Measurements from ENCODE around the gene ZC3H12A. TPM values are rescaled to one million over a fixed set of nuclear protein-coding genes. Genes with fewer than 3 reads are reported as not detected.

ZC3H12A gene
- total and polyA plus RNA-seq, 2 experiments from 2014 or later: 9.0 to 9.3 TPM

DNA sequence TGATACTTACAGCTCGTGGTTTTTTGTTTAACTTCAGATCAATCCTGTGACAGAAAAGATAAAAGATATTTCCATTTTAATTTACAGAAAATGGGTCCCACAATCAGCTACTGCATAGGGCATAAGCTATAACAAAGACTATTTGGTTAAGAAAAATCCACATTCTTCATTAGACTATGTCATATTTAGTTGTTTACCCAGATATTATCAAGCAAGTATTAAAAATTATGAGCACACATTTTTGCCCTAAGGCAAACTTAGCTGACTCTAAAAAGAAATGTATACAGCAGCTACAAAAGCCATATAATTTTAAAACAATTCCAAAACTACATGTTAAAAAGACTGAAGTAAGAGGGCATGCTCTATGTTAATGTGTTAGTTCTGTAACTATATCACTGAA lies 21.5 kb downstream of the ZC3H12A start:
- no peaks in the 10 kb centered on the region for H4K20me1 ChIP-seq (replicated peaks; ENCODE audit: insufficient read depth)
- H3K9me3 Mint-ChIP-seq: no peaks in the 10 kb centered on the region
- no peaks in the 10 kb centered on the region for H3K79me2 ChIP-seq (replicated peaks; ENCODE audit: insufficient read depth)
- no peaks in the 10 kb centered on the region for H3F3A ChIP-seq (replicated peaks; ENCODE audit: low read depth)
- peaks cover 24% of the 10 kb centered on the region for H3K36me3 Mint-ChIP-seq (ENCODE audit: low read depth)
- no peaks in the 10 kb centered on the region for H3K4me1 ChIP-seq (ENCODE audit: insufficient read depth)
- no peak overlapping the region for H3K27ac Mint-ChIP-seq
- H3K36me3 ChIP-seq (ENCODE audit: insufficient read depth): peaks cover 6% of the 10 kb centered on the region
- no peak for DNase-seq (ENCODE audit: low spot score)
- H3K27me3 Mint-ChIP-seq (ENCODE audit: insufficient read depth, low read depth, poor library complexity): peaks cover 4% of the 10 kb centered on the region
- H3K27me3 ChIP-seq (ENCODE audit: insufficient read depth): no peaks in the 10 kb centered on the region
- no peak overlapping the region for H3K27ac ChIP-seq (ENCODE audit: low read depth)
- no peak overlapping the region for H2AFZ ChIP-seq
- H3K4me1 Mint-ChIP-seq: no peaks in the 10 kb centered on the region
- H3K4me2 ChIP-seq: no peak overlapping the region
- TF ChIP-seq EZH2 (IDR thresholded peaks at IDR 0.05; ENCODE audit: low read depth, unreplicated experiment) (no peak), ZNF114 (CRISPR knock-in tag; IDR thresholded peaks at IDR 0.05) (no peak), STAT1 (IDR thresholded peaks at IDR 0.05; ENCODE audit: unreplicated experiment) (no peak), CTCF (conservative IDR thresholded peaks at IDR 0.05; ENCODE audit: low read depth in 2 of 2) (no peak), POLR2AphosphoS5 (IDR thresholded peaks at IDR 0.05; ENCODE audit: low read depth) (no peak), JUNB (IDR thresholded peaks at IDR 0.05; ENCODE audit: unreplicated experiment) (no peak), ZNF331 (CRISPR knock-in tag; IDR thresholded peaks at IDR 0.05; ENCODE audit: low read depth) (no peak)
- TF ChIP-seq, protein P1, sequence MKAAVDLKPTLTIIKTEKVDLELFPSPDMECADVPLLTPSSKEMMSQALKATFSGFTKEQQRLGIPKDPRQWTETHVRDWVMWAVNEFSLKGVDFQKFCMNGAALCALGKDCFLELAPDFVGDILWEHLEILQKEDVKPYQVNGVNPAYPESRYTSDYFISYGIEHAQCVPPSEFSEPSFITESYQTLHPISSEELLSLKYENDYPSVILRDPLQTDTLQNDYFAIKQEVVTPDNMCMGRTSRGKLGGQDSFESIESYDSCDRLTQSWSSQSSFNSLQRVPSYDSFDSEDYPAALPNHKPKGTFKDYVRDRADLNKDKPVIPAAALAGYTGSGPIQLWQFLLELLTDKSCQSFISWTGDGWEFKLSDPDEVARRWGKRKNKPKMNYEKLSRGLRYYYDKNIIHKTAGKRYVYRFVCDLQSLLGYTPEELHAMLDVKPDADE (IDR thresholded peaks at IDR 0.05): no peak
- TF ChIP-seq, protein P2, sequence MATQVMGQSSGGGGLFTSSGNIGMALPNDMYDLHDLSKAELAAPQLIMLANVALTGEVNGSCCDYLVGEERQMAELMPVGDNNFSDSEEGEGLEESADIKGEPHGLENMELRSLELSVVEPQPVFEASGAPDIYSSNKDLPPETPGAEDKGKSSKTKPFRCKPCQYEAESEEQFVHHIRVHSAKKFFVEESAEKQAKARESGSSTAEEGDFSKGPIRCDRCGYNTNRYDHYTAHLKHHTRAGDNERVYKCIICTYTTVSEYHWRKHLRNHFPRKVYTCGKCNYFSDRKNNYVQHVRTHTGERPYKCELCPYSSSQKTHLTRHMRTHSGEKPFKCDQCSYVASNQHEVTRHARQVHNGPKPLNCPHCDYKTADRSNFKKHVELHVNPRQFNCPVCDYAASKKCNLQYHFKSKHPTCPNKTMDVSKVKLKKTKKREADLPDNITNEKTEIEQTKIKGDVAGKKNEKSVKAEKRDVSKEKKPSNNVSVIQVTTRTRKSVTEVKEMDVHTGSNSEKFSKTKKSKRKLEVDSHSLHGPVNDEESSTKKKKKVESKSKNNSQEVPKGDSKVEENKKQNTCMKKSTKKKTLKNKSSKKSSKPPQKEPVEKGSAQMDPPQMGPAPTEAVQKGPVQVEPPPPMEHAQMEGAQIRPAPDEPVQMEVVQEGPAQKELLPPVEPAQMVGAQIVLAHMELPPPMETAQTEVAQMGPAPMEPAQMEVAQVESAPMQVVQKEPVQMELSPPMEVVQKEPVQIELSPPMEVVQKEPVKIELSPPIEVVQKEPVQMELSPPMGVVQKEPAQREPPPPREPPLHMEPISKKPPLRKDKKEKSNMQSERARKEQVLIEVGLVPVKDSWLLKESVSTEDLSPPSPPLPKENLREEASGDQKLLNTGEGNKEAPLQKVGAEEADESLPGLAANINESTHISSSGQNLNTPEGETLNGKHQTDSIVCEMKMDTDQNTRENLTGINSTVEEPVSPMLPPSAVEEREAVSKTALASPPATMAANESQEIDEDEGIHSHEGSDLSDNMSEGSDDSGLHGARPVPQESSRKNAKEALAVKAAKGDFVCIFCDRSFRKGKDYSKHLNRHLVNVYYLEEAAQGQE (IDR thresholded peaks at IDR 0.05; ENCODE audit: unreplicated experiment): no peak
- H3K4me3 Mint-ChIP-seq: no peak overlapping the region
- no peak overlapping the region for H3K4me3 ChIP-seq
- no peak for ATAC-seq
- no peaks in the 10 kb centered on the region for H3K9me2 ChIP-seq (ENCODE audit: insufficient read depth)

- Mint-ChIP-seq H3K36me3 (ENCODE audit: low read depth) (peaks cover 30% of the 10 kb centered on the region), H3K27ac (no peak overlapping the region), H3K4me1 (no peaks in the 10 kb centered on the region), H3K27me3 (ENCODE audit: insufficient read depth, low read depth, poor library complexity) (peaks cover 4% of the 10 kb centered on the region), H3K9me3 (no peaks in the 10 kb centered on the region), H3K4me3 (no peak overlapping the region)
- no peak overlapping the region for H3K27ac ChIP-seq (ENCODE audit: low read depth)
- no peak overlapping the region for H3K4me2 ChIP-seq
- no peaks in the 10 kb centered on the region for H3K4me1 ChIP-seq (ENCODE audit: insufficient read depth)
- H3K79me2 ChIP-seq (replicated peaks; ENCODE audit: insufficient read depth): no peaks in the 10 kb centered on the region
- H3F3A ChIP-seq (replicated peaks; ENCODE audit: low read depth): no peaks in the 10 kb centered on the region
- H4K20me1 ChIP-seq (replicated peaks; ENCODE audit: insufficient read depth): no peaks in the 10 kb centered on the region
- H2AFZ ChIP-seq: no peak overlapping the region
- DNase-seq (ENCODE audit: low spot score) (no peak), ATAC-seq (no peak)
- H3K4me3 ChIP-seq: no peak overlapping the region
- H3K9me2 ChIP-seq (ENCODE audit: insufficient read depth): no peaks in the 10 kb centered on the region
- no peaks in the 10 kb centered on the region for H3K27me3 ChIP-seq (ENCODE audit: insufficient read depth)
- peaks cover 6% of the 10 kb centered on the region; the same call in 1 of the 2 replicates for H3K36me3 ChIP-seq (ENCODE audit: insufficient read depth)
- TF ChIP-seq EZH2 (IDR thresholded peaks at IDR 0.05; ENCODE audit: low read depth, unreplicated experiment): no peak
- no peak for TF ChIP-seq ZNF114 (CRISPR knock-in tag; IDR thresholded peaks at IDR 0.05)
- no peak for TF ChIP-seq JUNB (IDR thresholded peaks at IDR 0.05; ENCODE audit: unreplicated experiment)
- TF ChIP-seq, protein P3, sequence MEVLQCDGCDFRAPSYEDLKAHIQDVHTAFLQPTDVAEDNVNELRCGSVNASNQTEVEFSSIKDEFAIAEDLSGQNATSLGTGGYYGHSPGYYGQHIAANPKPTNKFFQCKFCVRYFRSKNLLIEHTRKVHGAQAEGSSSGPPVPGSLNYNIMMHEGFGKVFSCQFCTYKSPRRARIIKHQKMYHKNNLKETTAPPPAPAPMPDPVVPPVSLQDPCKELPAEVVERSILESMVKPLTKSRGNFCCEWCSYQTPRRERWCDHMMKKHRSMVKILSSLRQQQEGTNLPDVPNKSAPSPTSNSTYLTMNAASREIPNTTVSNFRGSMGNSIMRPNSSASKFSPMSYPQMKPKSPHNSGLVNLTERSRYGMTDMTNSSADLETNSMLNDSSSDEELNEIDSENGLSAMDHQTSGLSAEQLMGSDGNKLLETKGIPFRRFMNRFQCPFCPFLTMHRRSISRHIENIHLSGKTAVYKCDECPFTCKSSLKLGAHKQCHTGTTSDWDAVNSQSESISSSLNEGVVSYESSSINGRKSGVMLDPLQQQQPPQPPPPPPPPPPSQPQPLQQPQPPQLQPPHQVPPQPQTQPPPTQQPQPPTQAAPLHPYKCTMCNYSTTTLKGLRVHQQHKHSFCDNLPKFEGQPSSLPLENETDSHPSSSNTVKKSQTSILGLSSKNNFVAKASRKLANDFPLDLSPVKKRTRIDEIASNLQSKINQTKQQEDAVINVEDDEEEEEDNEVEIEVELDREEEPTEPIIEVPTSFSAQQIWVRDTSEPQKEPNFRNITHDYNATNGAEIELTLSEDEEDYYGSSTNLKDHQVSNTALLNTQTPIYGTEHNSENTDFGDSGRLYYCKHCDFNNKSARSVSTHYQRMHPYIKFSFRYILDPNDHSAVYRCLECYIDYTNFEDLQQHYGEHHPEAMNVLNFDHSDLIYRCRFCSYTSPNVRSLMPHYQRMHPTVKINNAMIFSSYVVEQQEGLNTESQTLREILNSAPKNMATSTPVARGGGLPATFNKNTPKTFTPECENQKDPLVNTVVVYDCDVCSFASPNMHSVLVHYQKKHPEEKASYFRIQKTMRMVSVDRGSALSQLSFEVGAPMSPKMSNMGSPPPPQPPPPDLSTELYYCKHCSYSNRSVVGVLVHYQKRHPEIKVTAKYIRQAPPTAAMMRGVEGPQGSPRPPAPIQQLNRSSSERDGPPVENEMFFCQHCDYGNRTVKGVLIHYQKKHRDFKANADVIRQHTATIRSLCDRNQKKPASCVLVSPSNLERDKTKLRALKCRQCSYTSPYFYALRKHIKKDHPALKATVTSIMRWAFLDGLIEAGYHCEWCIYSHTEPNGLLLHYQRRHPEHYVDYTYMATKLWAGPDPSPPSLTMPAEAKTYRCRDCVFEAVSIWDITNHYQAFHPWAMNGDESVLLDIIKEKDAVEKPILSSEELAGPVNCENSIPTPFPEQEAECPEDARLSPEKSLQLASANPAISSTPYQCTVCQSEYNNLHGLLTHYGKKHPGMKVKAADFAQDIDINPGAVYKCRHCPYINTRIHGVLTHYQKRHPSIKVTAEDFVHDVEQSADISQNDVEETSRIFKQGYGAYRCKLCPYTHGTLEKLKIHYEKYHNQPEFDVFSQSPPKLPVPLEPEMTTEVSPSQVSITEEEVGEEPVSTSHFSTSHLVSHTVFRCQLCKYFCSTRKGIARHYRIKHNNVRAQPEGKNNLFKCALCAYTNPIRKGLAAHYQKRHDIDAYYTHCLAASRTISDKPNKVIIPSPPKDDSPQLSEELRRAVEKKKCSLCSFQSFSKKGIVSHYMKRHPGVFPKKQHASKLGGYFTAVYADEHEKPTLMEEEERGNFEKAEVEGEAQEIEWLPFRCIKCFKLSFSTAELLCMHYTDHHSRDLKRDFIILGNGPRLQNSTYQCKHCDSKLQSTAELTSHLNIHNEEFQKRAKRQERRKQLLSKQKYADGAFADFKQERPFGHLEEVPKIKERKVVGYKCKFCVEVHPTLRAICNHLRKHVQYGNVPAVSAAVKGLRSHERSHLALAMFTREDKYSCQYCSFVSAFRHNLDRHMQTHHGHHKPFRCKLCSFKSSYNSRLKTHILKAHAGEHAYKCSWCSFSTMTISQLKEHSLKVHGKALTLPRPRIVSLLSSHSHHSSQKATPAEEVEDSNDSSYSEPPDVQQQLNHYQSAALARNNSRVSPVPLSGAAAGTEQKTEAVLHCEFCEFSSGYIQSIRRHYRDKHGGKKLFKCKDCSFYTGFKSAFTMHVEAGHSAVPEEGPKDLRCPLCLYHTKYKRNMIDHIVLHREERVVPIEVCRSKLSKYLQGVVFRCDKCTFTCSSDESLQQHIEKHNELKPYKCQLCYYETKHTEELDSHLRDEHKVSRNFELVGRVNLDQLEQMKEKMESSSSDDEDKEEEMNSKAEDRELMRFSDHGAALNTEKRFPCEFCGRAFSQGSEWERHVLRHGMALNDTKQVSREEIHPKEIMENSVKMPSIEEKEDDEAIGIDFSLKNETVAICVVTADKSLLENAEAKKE (CRISPR knock-in tag; IDR thresholded peaks at IDR 0.05): no peak
These were observed 23.5 kb downstream of the ZC3H12A start for GRCh38 chr1:37497832-37498231.

Data from GM23338 (cell line).